HG02610 (cell line): ENCODE data around the gene SLC16A10.
A peak's percentile ranks its signal among the peaks of the same experiment; 100 is the strongest.
"Not testable (repeated sequence)": the region's sequence is repeated elsewhere in the genome, so short reads cannot be mapped to it uniquely, and the experiment has no call there.

Source experiments
- ATAC-seq: cut with Tn5 transposase; IDR thresholded peaks from one replicate; pipeline ENCODE4 v1.9.1; 2021; ENCODE audit warnings: mild to moderate bottlenecking, moderate library complexity; ENCODE audit not compliant: unreplicated experiment

The SLC16A10 gene

GRCh38 chr6:111183702-111184517 lies 96.6 kb downstream of the SLC16A10 start:
- peak; percentile 96 for ATAC-seq

GRCh38 chr6:111184827-111185532 lies 97.7 kb downstream of the SLC16A10 start:
- no peak for ATAC-seq

GRCh38 chr6:111185954-111186353 lies 98.7 kb downstream of the SLC16A10 start:
- ATAC-seq = no peak

GRCh38 chr6:111187874-111188273 lies 100.6 kb downstream of the SLC16A10 start:
- ATAC-seq = no peak

GRCh38 chr6:111189666-111190210 lies 102.4 kb downstream of the SLC16A10 start:
- not testable (repeated sequence) for ATAC-seq

GRCh38 chr6:111190637-111191036 lies 103.3 kb downstream of the SLC16A10 start:
- ATAC-seq = no peak

- ATAC-seq = not testable (repeated sequence)
Measured at GRCh38 chr6:111191136-111191535, 103.8 kb downstream of the SLC16A10 start.

DNA sequence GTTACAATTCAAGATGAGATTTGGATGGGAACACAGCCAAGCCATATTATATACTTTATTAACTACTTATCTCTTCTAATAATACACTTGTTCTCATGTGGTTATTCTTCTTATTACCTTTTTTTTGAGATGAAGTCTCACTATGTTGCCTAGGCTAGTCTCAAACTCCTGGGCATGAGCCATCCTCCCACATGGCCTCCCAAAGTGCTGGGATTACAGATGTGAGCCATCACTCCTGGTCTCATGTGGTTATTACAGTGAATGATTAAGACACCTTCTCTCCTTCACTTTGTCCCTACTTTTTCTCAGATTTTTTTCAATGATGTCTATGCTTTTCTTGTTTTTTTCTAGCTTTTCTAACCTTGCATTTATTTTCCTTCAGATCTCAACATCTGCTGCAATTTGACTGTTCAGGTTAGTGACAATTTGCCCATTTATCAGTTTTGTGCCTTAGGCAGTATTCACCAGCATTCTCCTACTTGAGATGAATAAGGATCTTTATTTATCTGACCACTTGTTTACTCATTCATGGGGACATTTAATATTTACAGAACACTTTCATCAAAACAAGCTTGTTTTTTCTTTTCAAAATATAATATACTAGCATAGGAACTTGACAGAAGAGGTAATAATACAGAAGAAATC lies 105.7 kb downstream of the SLC16A10 start:
- no peak for ATAC-seq

- ATAC-seq = no peak
Measured at GRCh38 chr6:111195656-111196055, 108.4 kb downstream of the SLC16A10 start.

GRCh38 chr6:111198841-111199240 lies 111.5 kb downstream of the SLC16A10 start:
- ATAC-seq = no peak

GRCh38 chr6:111199935-111200334 lies 112.6 kb downstream of the SLC16A10 start:
- ATAC-seq = no peak

DNA sequence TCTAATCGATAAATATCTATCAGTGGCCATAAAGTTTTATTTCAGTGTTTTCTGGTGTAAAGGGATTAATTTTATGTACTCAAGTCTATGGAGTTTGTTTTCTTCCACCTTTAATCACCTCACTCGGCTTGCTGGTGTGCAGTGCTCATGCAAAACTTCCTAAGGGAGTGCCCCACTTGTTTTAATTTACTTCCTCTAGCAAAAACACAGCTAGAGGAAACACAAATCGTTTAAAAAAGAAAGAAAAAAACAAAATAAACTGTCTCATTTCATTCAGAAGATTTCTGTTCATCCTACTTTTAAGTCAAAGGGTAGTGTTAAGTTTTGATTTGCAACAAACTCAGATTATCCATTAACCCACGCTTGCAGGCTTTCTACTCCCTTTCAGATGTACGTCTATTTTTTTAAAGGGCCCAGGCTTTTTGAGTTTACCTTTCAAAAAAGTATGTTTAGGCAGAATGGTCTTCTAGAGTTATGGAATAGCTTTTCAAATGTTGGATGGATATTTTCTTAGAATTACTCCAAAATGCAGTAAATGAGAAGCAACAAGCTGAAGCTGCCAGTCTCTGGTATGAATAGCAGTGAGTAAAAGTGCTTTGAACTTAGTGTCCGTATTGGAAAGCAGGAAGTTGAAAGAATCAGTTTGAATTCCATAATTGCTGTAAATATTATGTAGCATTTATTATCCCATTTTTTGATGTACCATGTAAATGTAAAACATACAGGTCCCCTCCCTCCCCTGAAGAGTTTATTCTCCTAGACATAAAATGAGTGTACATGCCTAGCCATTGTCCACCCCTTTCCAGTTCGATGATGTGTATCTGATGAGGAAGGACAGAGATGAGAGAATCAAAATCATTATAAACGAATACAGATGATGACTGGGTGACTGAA lies 113.3 kb downstream of the SLC16A10 start:
- no peak for ATAC-seq

- no peak for ATAC-seq
Measured at GRCh38 chr6:111201244-111201554, 113.9 kb downstream of the SLC16A10 start.

- ATAC-seq = no peak
Measured at GRCh38 chr6:111201764-111202163, 114.5 kb downstream of the SLC16A10 start.

DNA sequence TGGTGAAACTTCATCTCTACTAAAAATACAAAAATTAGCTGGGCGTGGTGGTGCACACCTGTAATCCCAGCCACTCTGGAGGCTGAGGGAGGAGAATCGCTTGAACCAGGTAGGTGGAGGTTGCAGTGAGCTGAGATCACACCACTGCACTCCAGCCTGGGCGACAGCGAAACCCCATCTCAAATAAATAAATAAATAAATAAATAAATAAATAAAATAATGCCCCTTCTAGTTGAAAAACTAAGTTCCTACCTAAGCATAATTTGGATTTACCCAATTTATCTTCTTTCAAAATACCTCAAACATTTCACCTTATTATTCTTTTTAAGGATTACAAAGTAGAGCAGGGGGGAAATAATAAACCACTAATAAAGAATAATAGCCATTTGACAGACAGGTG lies 116.2 kb downstream of the SLC16A10 start:
- not testable (repeated sequence) for ATAC-seq

- ATAC-seq = no peak
Measured at GRCh38 chr6:111204305-111204704, 117.0 kb downstream of the SLC16A10 start.

GRCh38 chr6:111204881-111205280 lies 117.6 kb downstream of the SLC16A10 start:
- ATAC-seq = no peak

GRCh38 chr6:111205502-111205901 lies 118.2 kb downstream of the SLC16A10 start:
- ATAC-seq = no peak

GRCh38 chr6:111207141-111207858 lies 120.0 kb downstream of the SLC16A10 start:
- no peak for ATAC-seq

DNA sequence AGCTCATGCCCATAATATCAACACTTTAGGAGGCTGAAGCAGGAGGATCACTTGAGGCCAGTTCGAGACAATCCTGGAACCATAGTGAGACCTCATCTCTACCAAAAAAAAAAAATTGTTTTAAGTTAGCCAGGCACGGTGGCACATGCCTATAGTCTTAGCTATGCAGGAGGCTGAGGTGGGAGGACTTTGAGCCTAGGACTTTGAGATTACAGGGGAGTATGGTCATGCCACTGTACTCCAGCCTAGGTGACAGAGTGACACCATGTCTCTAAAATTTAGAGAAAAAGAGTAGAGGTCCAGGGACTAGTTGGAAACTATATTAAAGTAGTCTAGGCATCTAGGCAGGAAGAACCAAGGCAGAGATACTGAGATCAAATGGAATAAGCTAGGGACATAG lies 121.6 kb downstream of the SLC16A10 start:
- no peak for ATAC-seq
